GM11168 (cell line): ENCODE data around the gene KRTAP4-2.
"Not testable (repeated sequence)": the region's sequence is repeated elsewhere in the genome, so short reads cannot be mapped to it uniquely, and the experiment has no call there.

Source experiments
- in situ Hi-C: fragments of 300-500 bp; cut with MboI; formaldehyde crosslinking; loops from one replicate; pipeline ENCODE4 v1.12.0; 2022; ENCODE audit warnings: low sequenced_read_pairs; ENCODE audit not compliant: unreplicated experiment

The KRTAP4-2 gene

GRCh38 chr17:41177727-41178271 lies at the start of gene KRTAP4-2:
Gene KRTAP4-2, minus strand, starts transcription at chr17:41178221. Its CDS starts 57 bp downstream, at chr17:41178164.
- in situ Hi-C loops = no loop called here

GRCh38 chr17:41226598-41227095 lies 48.6 kb upstream of the KRTAP4-2 start, which contains the start of gene KRTAP9-2:
Gene KRTAP9-2, plus strand, starts transcription at chr17:41226648. Its CDS starts 7 bp downstream, at chr17:41226655.
- in situ Hi-C loops = not testable (repeated sequence)

GRCh38 chr17:41226051-41226450 lies 48.0 kb upstream of the KRTAP4-2 start:
- in situ Hi-C loops = no loop called here

GRCh38 chr17:41223821-41224220 lies 45.8 kb upstream of the KRTAP4-2 start:
- in situ Hi-C loops = no loop called here

- in situ Hi-C loops = no loop called here
Measured at GRCh38 chr17:41215681-41216080, 37.7 kb upstream of the KRTAP4-2 start.

GRCh38 chr17:41212524-41213169 lies 34.6 kb upstream of the KRTAP4-2 start:
- in situ Hi-C loops = no loop called here

- in situ Hi-C loops = no loop called here
Measured at GRCh38 chr17:41211845-41212466, 33.9 kb upstream of the KRTAP4-2 start.

GRCh38 chr17:41199421-41200078 lies 21.5 kb upstream of the KRTAP4-2 start:
- in situ Hi-C loops = no loop called here

- in situ Hi-C loops = no loop called here
Measured at GRCh38 chr17:41196068-41196467, 18.0 kb upstream of the KRTAP4-2 start.

GRCh38 chr17:41190328-41190727 lies 12.3 kb upstream of the KRTAP4-2 start:
- in situ Hi-C loops = no loop called here

GRCh38 chr17:41189837-41190318 lies 11.9 kb upstream of the KRTAP4-2 start, which contains the start of gene KRTAP9-1:
Gene KRTAP9-1, plus strand, starts transcription at chr17:41189887. Its CDS starts 0 bp downstream, at chr17:41189887.
- in situ Hi-C loops = not testable (repeated sequence)

GRCh38 chr17:41186872-41187271 lies 8.9 kb upstream of the KRTAP4-2 start:
- in situ Hi-C loops = no loop called here

GRCh38 chr17:41185001-41185400 lies 7.0 kb upstream of the KRTAP4-2 start:
- in situ Hi-C loops = no loop called here

- in situ Hi-C loops = no loop called here
Measured at GRCh38 chr17:41184480-41184961, 6.5 kb upstream of the KRTAP4-2 start, which contains the start of gene KRTAP4-1. Gene KRTAP4-1, minus strand, starts transcription at chr17:41184911. Its CDS starts 57 bp downstream, at chr17:41184854.

GRCh38 chr17:41178843-41179616 lies 1.0 kb upstream of the KRTAP4-2 start:
- in situ Hi-C loops = no loop called here

- in situ Hi-C loops = no loop called here
Measured at GRCh38 chr17:41178341-41178740, 320 bp upstream of the KRTAP4-2 start.

GRCh38 chr17:41176744-41177387 lies 1.2 kb downstream of the KRTAP4-2 start:
- in situ Hi-C loops = no loop called here

GRCh38 chr17:41171886-41172285 lies 6.1 kb downstream of the KRTAP4-2 start:
- in situ Hi-C loops = no loop called here

- in situ Hi-C loops = no loop called here
Measured at GRCh38 chr17:41168121-41168520, 9.9 kb downstream of the KRTAP4-2 start, which contains the start of gene KRTAP4-3. Gene KRTAP4-3, minus strand, starts transcription at chr17:41168221. Its CDS starts 49 bp downstream, at chr17:41168172.
